ENCODE measurements around the gene TRRAP.

TRRAP gene

GRCh38 chr7:98900815-98901214 is 22.5 kb downstream of the TRRAP start:
- DNase-seq (ENCODE audit: low spot score): no peak

- no peak for DNase-seq (ENCODE audit: low spot score)
Observed at GRCh38 chr7:98902523-98902922, 24.2 kb downstream of the TRRAP start.

- DNase-seq (ENCODE audit: low spot score): no peak
Observed at GRCh38 chr7:98903246-98903645, 24.9 kb downstream of the TRRAP start.

GRCh38 chr7:98907570-98907969 is 29.2 kb downstream of the TRRAP start:
- DNase-seq (ENCODE audit: low spot score): no peak

GRCh38 chr7:98908585-98908984 is 30.3 kb downstream of the TRRAP start:
- no peak for DNase-seq (ENCODE audit: low spot score)

DNA sequence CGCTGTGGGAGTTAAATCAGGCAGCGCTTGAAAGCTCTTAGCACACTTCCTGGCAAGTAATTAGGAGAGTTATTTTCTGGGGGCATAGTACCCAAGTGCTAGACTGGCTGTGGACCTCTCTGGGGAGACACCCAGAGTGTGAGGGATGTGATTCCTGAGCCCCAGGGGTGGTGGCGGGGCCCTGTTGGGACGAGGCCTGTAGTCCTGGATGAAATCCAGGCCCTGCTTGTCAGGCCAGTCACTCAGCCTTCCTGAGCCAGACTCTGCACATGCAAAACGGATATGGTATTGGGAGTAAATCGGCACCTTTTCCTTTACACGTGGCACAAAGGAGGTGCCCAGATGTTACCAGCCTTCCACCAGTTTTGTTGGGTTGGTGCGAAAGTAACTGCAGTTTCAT is 31.2 kb downstream of the TRRAP start:
- DNase-seq (ENCODE audit: low spot score): no peak

- no peak for DNase-seq (ENCODE audit: low spot score)
Observed at GRCh38 chr7:98910427-98910826, 32.1 kb downstream of the TRRAP start.

- no peak for DNase-seq (ENCODE audit: low spot score)
Observed at GRCh38 chr7:98911916-98912315, 33.6 kb downstream of the TRRAP start.

- no peak for DNase-seq (ENCODE audit: low spot score)
Observed at GRCh38 chr7:98913026-98913425, 34.7 kb downstream of the TRRAP start.

- no peak for DNase-seq (ENCODE audit: low spot score)
Observed at GRCh38 chr7:98913612-98914011, 35.3 kb downstream of the TRRAP start.

DNA sequence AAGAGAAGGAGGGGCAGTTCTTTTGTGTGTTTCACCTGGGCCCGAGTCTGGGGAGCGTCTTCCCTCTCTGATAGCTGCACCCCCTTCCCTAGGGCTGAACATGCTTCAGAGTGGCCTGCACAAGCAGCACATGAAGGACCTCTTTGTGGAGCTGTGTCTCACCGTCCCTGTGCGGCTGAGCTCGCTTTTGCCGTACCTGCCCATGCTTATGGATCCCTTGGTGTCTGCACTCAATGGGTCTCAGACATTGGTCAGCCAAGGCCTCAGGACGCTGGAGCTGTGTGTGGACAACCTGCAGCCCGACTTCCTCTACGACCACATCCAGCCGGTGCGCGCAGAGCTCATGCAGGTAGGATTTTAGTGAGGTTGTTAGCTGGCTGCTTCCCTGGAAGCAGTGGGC is 39.0 kb downstream of the TRRAP start:
- DNase-seq (ENCODE audit: low spot score): no peak

GRCh38 chr7:98921608-98922372 is 43.5 kb downstream of the TRRAP start:
- peak; percentile 29 for DNase-seq (ENCODE audit: low spot score)

GRCh38 chr7:98922392-98923187 is 44.3 kb downstream of the TRRAP start:
- peak; percentile 82 for DNase-seq (ENCODE audit: low spot score)

- no peak for DNase-seq (ENCODE audit: low spot score)
Observed at GRCh38 chr7:98923512-98923911, 45.2 kb downstream of the TRRAP start.

DNA sequence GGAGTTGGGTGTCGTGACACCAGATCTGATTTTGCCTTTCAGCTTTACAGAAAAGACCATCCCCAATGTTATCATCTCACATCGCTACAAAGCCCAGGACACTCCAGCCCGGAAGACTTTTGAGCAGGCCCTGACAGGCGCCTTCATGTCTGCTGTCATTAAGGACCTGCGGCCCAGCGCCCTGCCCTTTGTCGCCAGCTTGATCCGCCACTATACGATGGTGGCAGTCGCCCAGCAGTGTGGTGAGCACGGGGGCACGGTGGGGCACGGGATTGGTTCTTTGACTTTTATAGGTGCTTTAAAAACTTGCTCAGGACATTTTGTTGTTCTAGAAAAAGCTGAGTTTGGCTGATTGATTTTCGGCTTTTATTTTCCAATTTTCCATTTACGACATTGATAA is 48.8 kb downstream of the TRRAP start:
- DNase-seq (ENCODE audit: low spot score): no peak

- DNase-seq (ENCODE audit: low spot score): no peak
Observed at GRCh38 chr7:98930464-98930863, 52.1 kb downstream of the TRRAP start.

- DNase-seq (ENCODE audit: low spot score): no peak
Observed at GRCh38 chr7:98930921-98931320, 52.6 kb downstream of the TRRAP start.

DNA sequence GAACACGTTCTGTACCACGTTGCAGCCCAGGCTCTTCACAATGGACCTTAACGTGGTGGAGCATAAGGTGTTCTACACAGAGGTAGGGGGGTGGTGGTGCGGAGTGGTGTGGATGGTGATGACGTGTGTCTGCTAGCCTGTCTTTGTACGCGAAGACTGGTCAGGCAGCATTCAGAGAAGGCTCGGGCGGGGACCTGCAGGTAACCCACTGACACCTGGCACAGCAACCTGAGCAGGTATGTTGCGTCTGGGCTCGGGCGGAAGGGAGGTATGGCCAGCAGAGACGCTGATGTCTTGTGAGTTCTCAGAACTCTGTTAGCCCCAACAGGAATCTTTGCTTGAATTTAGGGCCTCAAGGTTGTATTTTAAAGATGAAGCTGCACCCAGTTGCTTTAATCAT is 55.0 kb downstream of the TRRAP start:
- DNase-seq (ENCODE audit: low spot score): no peak

DNA sequence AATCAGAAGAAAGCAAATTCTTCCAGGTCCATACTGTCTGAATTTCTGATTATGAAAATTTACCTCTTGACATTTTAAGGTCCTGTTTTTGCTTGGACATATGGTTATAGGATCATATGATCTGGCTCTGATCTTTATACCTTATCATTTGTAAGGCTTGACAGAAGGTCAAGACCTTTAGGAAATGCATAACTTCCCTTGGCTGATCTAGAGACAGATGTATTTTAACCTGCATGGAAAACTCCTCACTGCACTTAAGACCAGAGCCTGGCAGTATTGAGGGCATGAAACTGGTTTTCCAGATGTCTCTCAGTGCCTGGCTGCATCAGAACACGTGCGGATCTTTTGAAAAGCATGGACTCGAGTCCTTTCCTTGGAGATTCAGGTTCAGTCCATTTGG is 55.9 kb downstream of the TRRAP start:
- no peak for DNase-seq (ENCODE audit: low spot score)

GRCh38 chr7:98935811-98936210 is 57.5 kb downstream of the TRRAP start:
- DNase-seq (ENCODE audit: low spot score): no peak

DNA sequence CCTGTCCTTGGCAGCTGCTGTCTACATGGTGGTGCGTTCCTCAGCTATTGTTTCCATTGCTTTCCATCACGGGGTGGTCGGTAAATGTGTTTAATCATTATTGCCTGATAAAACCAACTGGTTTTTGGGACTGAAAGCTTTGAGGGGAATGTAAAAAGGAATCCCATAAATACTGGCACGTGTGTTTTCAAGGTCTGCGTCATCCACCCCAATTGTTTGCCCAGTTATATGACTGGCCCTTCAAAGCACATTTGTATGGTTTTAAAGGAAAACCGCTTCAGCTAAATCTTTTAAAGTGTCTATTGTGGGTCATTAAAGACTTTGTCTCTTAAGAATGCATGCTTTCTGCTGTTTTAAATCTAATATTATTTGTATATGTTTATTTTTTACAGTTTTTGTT is 65.0 kb downstream of the TRRAP start:
- no peak for DNase-seq (ENCODE audit: low spot score)

DNA sequence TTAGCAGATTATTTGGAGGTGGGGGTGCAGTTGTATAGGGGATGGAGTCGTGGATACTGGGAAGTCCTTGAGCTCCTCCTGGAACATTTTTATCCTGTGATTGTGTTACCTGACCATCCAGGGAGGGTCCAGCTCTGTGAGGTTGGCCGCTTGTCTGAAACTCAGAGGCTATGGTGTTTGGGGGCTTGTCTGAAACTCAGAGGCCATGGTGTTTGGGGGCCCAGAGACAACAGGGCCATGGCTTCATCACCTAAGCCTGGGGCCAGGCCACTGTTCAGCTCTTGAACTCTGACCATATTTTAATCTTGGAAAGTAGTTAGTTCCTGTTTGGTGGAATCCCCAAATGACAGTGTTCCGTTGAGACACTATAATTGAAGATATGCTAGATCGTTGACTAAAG is 66.1 kb downstream of the TRRAP start:
- DNase-seq (ENCODE audit: low spot score): no peak

DNA sequence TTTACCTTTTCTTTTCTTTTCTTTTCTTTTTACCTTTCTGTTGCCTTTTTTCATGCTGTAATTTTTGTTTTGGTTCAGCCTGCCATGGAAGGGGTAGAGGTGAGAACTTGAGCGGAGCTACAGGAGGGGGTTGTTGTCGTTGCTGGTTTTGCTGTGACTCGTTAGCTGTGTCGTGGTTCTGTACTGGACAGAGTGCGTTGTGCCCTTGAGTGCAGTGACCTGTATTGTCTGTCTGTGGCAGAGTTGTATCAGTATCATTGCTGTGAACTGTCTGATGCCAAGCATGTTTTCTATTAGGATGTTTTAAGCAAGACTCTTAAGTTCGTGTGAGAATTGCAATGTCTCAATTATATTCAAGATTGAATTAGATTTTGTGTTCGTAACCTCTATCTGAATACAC is 67.5 kb downstream of the TRRAP start:
- no peak for DNase-seq (ENCODE audit: low spot score)

DNA sequence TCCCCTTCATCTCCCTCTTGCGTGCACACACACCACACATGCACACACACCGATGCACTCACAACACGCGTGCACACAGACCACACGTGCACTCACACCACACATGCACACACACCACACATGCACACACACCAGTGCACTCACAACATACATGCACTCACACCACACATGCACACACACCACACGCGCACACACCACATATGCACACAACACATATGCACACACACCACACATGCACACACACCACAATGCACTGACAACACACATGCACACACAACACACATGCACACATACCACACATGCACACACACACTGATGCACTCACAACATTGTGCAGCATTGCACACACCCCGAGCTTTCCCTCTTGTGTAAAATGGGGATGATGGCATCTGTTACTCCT is 68.1 kb downstream of the TRRAP start:
- no peak for DNase-seq (ENCODE audit: low spot score)
